Mucosa of descending colon (tissue), 3 donors: ENCODE results near the gene KRT74. TPM values are rescaled to one million over a fixed set of nuclear protein-coding genes. Genes with fewer than 3 reads are reported as not detected.

Experiments used
- ATAC-seq: fragments of 200-7000 bp; cut with Tn5 transposase; one replicate; pipeline ENCODE4 v1.9.1; 2020; ENCODE audit warnings: mild to moderate bottlenecking, moderate library complexity
- DNase-seq, 3 donors: peaks; one replicate each; pipeline ENCODE4 v3.0.0-alpha.2; 2020
- H3K36me3 ChIP-seq: fragments of 200-600 bp; one replicate; pipeline ENCODE4 v1.8.0; 2021; ENCODE audit warnings: low read depth, mild to moderate bottlenecking
- H3K4me1 ChIP-seq: fragments of 200-600 bp; one replicate; pipeline ENCODE4 v1.8.0; 2021; ENCODE audit warnings: low read depth, mild to moderate bottlenecking
- H3K4me3 ChIP-seq: fragments of 200-600 bp; one replicate; pipeline ENCODE4 v1.8.0; 2021; ENCODE audit warnings: mild to moderate bottlenecking
- H3K9me3 ChIP-seq: fragments of 200-600 bp; one replicate; pipeline ENCODE4 v1.8.0; 2021; ENCODE audit warnings: mild to moderate bottlenecking
- CTCF ChIP-seq: fragments of 200-600 bp; IDR thresholded peaks from one replicate; pipeline ENCODE4 v1.8.0; 2022; ENCODE audit warnings: antibody characterized with exemption, mild to moderate bottlenecking
- intact Hi-C, 2 donors: fragments of 100-400 bp; cut with DNase I in 1 of 2; cut with micrococcal nuclease in 1 of 2; formaldehyde crosslinking; loops; one replicate each; pipeline versions ENCODE4 v1.11.0 to v1.11.1; 2022; cut with DNase I, micrococcal nuclease
- total RNA-seq, 3 donors: library from RNA; stranded (reverse); fragmentation: NEBNext Ultra II Directional in 2 of 3; extraction: Animal tissue kit (Norgen Biotek cat#: 25700) in 2 of 3; gene quantifications; one replicate each; pipeline versions ENCODE4 v1.2.1 to v1.2.4, GENCODE V29; 2021 to 2023
- donor health status: DM: no; HTN: no; CAD: no; lungs with moderate emphysema.
- donor health status: DM: no; HTN: no; CAD: no.
- donor health status: DM: no; HTN: yes; CAD: no.

The KRT74 gene
- total RNA-seq, 3 donors from 2014 or later = not detected

- Histone ChIP-seq H3K4me1 (no peaks in the 10 kb centered on the region), H3K36me3 (no peaks in the 10 kb centered on the region), H3K9me3 (no peaks in the 10 kb centered on the region), H3K4me3 (no peak overlapping the region)
- no peak for ATAC-seq
- no peak for TF ChIP-seq CTCF
- DNase-seq = no peak
- intact Hi-C loops = no loop called here
These were observed 39.1 kb upstream of the KRT74 start for GRCh38 chr12:52612431-52613383.

- Histone ChIP-seq H3K9me3 (no peaks in the 10 kb centered on the region), H3K36me3 (no peaks in the 10 kb centered on the region), H3K4me1 (no peaks in the 10 kb centered on the region), H3K4me3 (no peak overlapping the region)
- no peak for DNase-seq
- intact Hi-C loops = no loop called here
- TF ChIP-seq CTCF = no peak
- ATAC-seq = no peak
These were observed 37.4 kb upstream of the KRT74 start for GRCh38 chr12:52611080-52611468.

- intact Hi-C loops = no loop called here
- Histone ChIP-seq H3K36me3 (no peaks in the 10 kb centered on the region), H3K9me3 (no peaks in the 10 kb centered on the region), H3K4me1 (no peaks in the 10 kb centered on the region), H3K4me3 (no peak overlapping the region)
- DNase-seq (no peak), ATAC-seq (no peak)
- TF ChIP-seq CTCF = no peak
These were observed 35.4 kb upstream of the KRT74 start for GRCh38 chr12:52608826-52609630.

- ATAC-seq (no peak), DNase-seq (no peak)
- Histone ChIP-seq H3K36me3 (no peaks in the 10 kb centered on the region), H3K9me3 (no peaks in the 10 kb centered on the region), H3K4me1 (no peaks in the 10 kb centered on the region), H3K4me3 (no peak overlapping the region)
- intact Hi-C loops = no loop called here
- no peak for TF ChIP-seq CTCF
These were observed 34.5 kb upstream of the KRT74 start for GRCh38 chr12:52608161-52608560.

GRCh38 chr12:52607314-52607713 lies 33.7 kb upstream of the KRT74 start:
- no peak for TF ChIP-seq CTCF
- H3K4me1 ChIP-seq = no peaks in the 10 kb centered on the region

More at GRCh38 chr12:52607314-52607713, 33.7 kb upstream of the KRT74 start:
- Histone ChIP-seq H3K4me3 (no peak overlapping the region), H3K9me3 (no peaks in the 10 kb centered on the region), H3K36me3 (no peaks in the 10 kb centered on the region)
- intact Hi-C loops = no loop called here
- DNase-seq (no peak), ATAC-seq (no peak)
